HG03378 (cell line): ENCODE measurements around the gene RASGRP1.

Experiments used
- ATAC-seq: cut with Tn5 transposase; IDR thresholded peaks from one replicate; pipeline ENCODE4 v1.9.1; 2021; ENCODE audit warnings: mild to moderate bottlenecking, moderate library complexity; ENCODE audit not compliant: unreplicated experiment

The RASGRP1 gene

DNA sequence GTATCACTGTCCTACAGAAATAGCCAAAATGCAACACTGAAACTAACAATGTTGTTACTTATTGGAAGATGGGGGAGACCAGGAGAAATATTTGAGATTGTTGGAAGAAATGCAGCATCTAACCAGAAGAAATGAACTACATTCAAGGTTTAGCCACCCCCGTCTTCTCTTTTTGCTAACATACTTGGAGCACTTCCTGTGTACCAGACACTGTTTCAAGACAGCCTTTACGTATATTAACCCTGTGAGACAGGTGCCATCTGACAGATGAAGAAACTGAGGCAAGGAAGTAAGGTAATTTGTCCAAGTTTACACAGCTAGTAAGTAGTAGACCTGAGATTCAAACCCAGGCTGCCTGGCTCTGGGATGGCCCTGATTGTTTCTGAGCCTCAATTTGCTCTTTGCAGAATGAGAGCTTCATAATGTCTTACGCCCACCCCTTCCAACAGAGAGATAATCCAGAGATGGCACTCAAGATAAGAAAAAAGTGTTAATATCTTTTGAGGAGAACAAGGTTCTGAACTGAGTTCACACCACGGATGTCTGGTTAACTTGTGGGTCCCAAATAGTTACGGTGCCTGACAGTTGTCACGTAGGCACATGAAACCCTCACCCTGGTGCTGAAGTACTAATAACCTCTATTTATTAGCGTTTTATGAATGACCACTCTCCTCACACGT is 26.1 kb downstream of the RASGRP1 start:
- ATAC-seq, result no peak

GRCh38 chr15:38536201-38536676 is 28.4 kb downstream of the RASGRP1 start:
- no peak for ATAC-seq

- no peak for ATAC-seq
Measured at GRCh38 chr15:38535491-38536200, 29.0 kb downstream of the RASGRP1 start.

DNA sequence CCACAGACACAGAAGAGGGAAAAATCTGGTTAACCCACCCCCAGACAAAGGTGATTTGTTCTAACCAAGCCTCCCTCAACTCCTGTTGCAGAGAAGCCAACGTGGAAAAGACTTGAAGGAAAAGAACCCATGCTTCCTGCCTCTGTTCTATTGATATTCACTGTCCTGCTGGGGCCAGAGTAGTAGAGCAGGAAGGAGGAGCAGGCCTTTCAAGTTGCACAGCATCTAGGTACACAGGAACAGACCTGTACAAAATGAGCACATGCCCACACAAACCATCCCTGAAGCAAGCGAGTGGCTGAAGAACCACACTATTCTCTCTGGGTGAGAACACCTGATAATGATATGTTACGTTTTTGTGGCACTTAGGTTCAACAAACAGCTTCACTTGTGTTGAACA is 29.9 kb downstream of the RASGRP1 start:
- no peak for ATAC-seq

GRCh38 chr15:38533926-38534325 is 30.7 kb downstream of the RASGRP1 start:
- ATAC-seq, result no peak

DNA sequence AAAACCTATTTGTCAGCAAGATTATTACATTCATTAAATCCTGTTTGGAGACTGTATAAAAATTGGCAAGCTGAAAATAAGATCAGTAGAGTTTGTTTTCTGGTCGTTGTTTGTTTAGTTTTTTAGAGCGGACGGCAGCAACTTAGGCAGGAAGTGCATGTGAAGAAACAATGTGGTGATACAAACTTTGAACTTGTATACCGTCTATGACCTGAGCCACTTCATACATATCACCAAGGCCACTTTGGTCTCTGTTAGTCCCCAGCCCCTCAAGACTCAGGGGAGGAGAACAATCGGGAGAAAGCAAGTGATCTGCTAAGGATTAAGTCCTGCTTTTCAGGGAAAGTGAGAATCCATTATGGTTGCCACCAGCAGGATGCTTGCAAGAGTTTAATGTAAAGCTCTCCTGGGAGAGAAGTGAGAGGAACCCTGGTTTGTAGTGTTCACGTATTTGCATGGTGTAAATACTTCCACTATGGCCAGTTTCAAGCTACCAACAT is 31.1 kb downstream of the RASGRP1 start:
- ATAC-seq, result no peak

DNA sequence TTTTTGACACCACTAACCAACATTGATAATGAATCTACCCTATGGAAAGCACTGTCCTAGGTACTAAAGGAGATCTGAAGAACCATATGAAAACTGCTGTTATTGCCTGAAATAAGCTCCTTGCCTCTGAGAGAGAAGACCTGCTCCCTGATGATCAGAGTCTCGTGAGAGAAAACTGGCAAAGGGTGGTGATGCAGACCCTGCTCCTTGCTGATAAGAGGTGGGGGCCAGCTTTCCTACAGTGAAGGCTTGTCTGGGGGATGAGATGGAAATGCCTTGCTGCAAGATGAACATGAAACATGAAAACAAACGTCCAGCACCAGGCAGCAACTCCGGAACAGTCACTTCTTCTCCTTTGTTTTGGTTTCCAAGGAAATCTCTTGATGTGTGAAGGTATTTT is 31.9 kb downstream of the RASGRP1 start:
- ATAC-seq, result no peak

GRCh38 chr15:38531509-38531908 is 33.1 kb downstream of the RASGRP1 start:
- no peak for ATAC-seq

GRCh38 chr15:38530113-38530512 is 34.5 kb downstream of the RASGRP1 start:
- ATAC-seq, result peak; percentile 91

DNA sequence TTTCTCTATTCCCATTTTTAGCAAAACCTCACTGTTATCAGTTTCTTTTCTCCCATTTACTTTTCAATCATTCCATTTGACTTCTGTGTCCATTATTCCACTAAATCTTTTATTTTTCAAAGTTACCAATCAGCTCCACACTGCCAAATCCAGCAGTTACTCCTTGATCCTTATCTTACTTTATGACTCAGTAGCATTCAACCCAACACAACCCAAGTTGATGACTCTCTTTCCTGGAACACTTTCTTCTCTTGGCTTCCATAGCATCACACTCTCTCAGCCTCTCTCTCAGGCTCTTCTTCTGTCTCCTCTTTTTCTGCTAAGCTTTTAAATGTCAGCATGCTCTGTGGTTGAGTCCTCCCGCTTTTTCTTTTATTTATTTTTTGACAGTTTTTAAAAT is 36.3 kb downstream of the RASGRP1 start:
- ATAC-seq, result no peak

DNA sequence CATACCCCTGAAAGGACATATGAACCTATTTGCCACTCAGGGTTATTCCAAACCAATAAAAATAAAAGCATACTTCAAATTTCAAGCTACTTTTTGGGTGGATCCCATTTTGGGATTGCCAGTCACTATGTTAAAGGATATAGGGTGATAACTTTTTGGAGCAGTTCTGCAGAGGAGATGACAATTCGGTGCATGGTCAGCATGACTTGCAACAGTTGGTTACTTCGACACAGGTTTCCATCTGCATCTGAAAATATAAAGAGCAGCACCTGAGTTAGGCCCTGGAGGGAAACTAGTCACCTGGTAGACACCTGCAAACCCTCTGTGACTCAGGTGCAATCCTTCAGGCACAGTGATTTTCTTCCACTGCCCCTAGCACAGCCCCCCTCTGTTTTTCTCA is 38.5 kb downstream of the RASGRP1 start:
- ATAC-seq, result no peak

GRCh38 chr15:38525489-38525888 is 39.1 kb downstream of the RASGRP1 start:
- ATAC-seq, result no peak

GRCh38 chr15:38524156-38524555 is 40.5 kb downstream of the RASGRP1 start:
- no peak for ATAC-seq

GRCh38 chr15:38522922-38523321 is 41.7 kb downstream of the RASGRP1 start:
- ATAC-seq, result no peak

DNA sequence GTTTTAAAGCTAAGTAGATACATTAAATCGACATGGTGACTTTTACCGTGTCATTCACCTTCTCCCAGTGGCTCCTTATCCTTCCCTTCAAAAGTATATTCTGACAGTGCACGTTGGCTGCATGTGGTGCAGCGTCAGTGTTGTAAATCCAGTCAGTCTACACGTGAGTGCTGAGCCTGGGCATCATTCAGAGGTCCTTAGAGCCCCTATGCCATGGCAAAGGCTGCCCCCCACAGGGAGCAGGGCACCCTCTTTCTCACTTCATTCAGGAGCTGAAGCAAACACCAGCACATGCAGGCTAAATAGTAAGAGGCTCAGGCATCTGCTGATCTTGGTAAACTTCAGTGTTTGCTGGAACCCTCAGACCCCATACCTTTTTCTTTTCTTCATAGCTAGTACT is 43.3 kb downstream of the RASGRP1 start:
- no peak for ATAC-seq

- no peak for ATAC-seq
Measured at GRCh38 chr15:38520035-38520434, 44.6 kb downstream of the RASGRP1 start.

GRCh38 chr15:38518084-38518483 is 46.5 kb downstream of the RASGRP1 start:
- no peak for ATAC-seq

DNA sequence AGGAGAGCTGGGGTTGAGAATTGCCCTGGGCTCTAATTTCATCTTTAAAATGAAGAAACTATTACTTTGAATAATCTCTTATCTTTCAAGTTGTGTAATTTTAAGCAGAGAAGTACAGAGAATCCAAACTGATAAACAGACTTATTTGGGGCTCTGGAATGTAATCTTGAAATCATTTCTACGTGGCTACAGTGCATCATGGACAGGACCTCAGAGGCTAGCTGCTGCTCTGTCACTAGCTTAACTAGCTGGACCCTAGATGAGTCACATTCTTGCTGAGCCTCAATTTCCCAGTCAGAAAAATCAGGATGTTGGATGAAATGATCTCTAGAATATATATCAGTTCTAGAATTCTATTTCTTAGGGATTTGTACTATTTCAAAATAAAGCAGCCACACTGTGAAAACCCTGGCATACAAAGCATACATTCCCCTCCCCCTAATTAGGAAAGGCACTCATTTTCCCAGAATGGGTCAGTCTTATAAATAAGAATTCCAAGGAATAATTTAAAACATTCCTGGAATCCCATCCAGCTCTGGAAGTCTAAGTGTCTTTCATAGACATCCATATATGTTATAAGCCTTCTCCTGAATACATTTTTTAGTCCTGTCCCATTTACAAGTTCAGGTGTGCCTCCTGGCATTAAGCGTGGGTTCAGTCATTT is 47.2 kb downstream of the RASGRP1 start:
- ATAC-seq, result no peak

- ATAC-seq, result no peak
Measured at GRCh38 chr15:38516626-38517025, 48.0 kb downstream of the RASGRP1 start.

DNA sequence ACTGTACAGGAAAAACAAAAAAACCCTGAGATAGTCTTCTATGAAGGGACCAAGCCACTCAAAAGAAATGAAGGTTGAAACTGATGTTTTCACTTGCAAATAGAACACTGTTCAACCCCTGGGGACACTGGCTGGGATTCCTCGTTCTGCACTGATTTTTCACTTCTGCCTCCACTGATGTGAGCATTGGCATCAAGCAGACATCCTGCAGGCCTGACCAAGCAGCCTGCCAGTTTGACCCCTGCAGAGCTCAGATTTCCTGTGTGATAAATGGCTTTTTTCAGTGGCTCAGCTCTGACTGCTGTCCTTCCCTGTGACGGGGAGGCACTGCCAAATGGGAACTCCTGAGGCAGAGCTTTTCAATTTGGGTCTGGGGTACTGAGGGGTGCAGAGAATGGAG is 50.0 kb downstream of the RASGRP1 start:
- peak; percentile 79 for ATAC-seq

- ATAC-seq, result no peak
Measured at GRCh38 chr15:38512901-38513300, 51.7 kb downstream of the RASGRP1 start.

DNA sequence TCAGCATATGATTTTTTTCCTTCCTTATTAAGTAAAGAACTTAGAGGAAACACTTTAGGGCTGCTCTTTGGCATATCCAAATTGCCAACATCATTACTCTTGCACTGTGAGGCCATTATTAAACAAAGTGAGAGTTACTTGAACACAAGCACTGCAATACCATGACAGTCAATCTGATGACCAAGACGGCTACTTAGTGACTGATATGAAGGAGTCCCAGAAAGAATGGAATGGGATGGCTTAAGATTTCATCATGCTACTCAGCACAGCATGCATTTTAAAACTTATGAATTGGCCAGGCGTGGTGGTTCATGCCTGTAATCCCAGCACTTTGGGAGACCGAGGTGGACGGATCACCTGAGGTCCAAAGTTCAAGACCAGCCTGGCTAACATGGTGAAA is 55.5 kb downstream of the RASGRP1 start:
- no peak for ATAC-seq
